Endothelial cell of umbilical vein (primary cell): ENCODE results near the gene SLC35E4. TPM values are rescaled to one million over a fixed set of nuclear protein-coding genes. Genes with fewer than 3 reads are reported as not detected.
A peak's percentile ranks its signal among the peaks of the same experiment; 100 is the strongest.

Experiments
- BruUV-seq: library from RNA; stranded (reverse); fragments of 400-500 nt; replicated peaks from 2 replicates; lab custom pipeline; 2021; lab: Mats Ljungman, UMichigan
- CTCF ChIA-PET: fragments of 300-600, 350-600 bp; sonication (Branson Sonifier 250); formaldehyde crosslinking; loops from one replicate; lab custom pipeline; 2021; ENCODE audit warnings: antibody characterized with exemption, inconsistent platforms; lab: Charles Lee
- POLR2A ChIA-PET: fragments of 300-600, 350-600 bp; sonication (Branson Sonifier 250); formaldehyde crosslinking; loops from one replicate; lab custom pipeline; 2021; ENCODE audit warnings: antibody characterized with exemption, inconsistent platforms; lab: Charles Lee
- DNase-seq: peaks from one replicate; pipeline ENCODE4 v3.0.0-alpha.2; 2011; ENCODE audit warnings: low read depth, low spot score
- FAIRE-seq: peaks from 2 replicates; lab custom pipeline; 2011; peaks lifted over from hg19 to GRCh38; lab: Jason Lieb, UNC
- H2AFZ ChIP-seq: 2 replicates; pipeline ENCODE4 v1.6.0; 2012; ENCODE audit warnings: low read depth, low read length, control low read depth, inconsistent platforms
- H3K27ac ChIP-seq: 2 replicates; pipeline ENCODE4 v1.5.1; 2011; ENCODE audit warnings: low read depth, mild to moderate bottlenecking, control low read depth, low read length, moderate library complexity; ENCODE audit not compliant: insufficient read depth
- H3K27me3 ChIP-seq, 2 experiments: 2 replicates each; pipeline versions ENCODE4 v1.6.0 to v1.6.1; 2011; ENCODE audit warnings: low read length in 2 of 2, mixed read lengths in 1 of 2; ENCODE audit not compliant: control insufficient read depth in 2 of 2, insufficient read depth in 2 of 2
- H3K36me3 ChIP-seq, 2 experiments: 2 replicates in 1 of 2; 3 replicates in 1 of 2; pipeline ENCODE4 v1.5.1; 2011; ENCODE audit warnings: low read length in 2 of 2, mild to moderate bottlenecking in 1 of 2, moderate library complexity in 1 of 2; ENCODE audit not compliant: control insufficient read depth in 2 of 2, insufficient read depth in 2 of 2; ENCODE audit errors: extremely low read depth in 1 of 2
- H3K4me1 ChIP-seq: 3 replicates; pipeline ENCODE4 v1.5.1; 2011; ENCODE audit warnings: mild to moderate bottlenecking, low read length; ENCODE audit not compliant: control insufficient read depth, insufficient read depth; ENCODE audit errors: extremely low read depth
- H3K4me2 ChIP-seq: 2 replicates; pipeline ENCODE4 v1.6.1; 2011; ENCODE audit warnings: low read length, control low read depth, mixed read lengths; ENCODE audit not compliant: insufficient read depth
- H3K4me3 ChIP-seq, 3 experiments: fragments of 200-600 bp in 1 of 3; sonication (generic), shearing (Covaris generic) in 1 of 3; replicated peaks in 1 of 3; 2 replicates each; pipeline ENCODE4 v1.5.1; 2011 to 2016; ENCODE audit warnings: control low read depth in 3 of 3, low read length in 3 of 3, mild to moderate bottlenecking in 2 of 3, inconsistent platforms in 1 of 3, low read depth in 1 of 3, moderate library complexity in 1 of 3; ENCODE audit not compliant: insufficient read depth in 1 of 3
- H3K79me2 ChIP-seq: 2 replicates; pipeline ENCODE4 v1.6.0; 2012; ENCODE audit warnings: low read length, inconsistent platforms; ENCODE audit not compliant: control insufficient read depth, insufficient read depth
- H3K9ac ChIP-seq: replicated peaks from 2 replicates; pipeline ENCODE3; 2011; ENCODE audit warnings: low read length, control low read depth; ENCODE audit not compliant: insufficient read depth; ENCODE audit errors: extremely low read depth
- H3K9me1 ChIP-seq: replicated peaks from 3 replicates; pipeline ENCODE4 v1.6.0; 2011; ENCODE audit warnings: mild to moderate bottlenecking, low read length; ENCODE audit not compliant: control insufficient read depth, insufficient read depth; ENCODE audit errors: extremely low read depth
- H3K9me3 ChIP-seq: replicated peaks from 2 replicates; pipeline ENCODE4 v1.5.1; 2012; ENCODE audit warnings: low read length, inconsistent platforms; ENCODE audit not compliant: control insufficient read depth, insufficient read depth
- H4K20me1 ChIP-seq: replicated peaks from 2 replicates; pipeline ENCODE3; 2011; ENCODE audit warnings: mild to moderate bottlenecking, low read length; ENCODE audit not compliant: control insufficient read depth, insufficient read depth; ENCODE audit errors: extremely low read depth
- CTCF ChIP-seq, 2 donors: IDR thresholded peaks; 1 replicate in 1 of 2; 2 replicates in 1 of 2; pipeline ENCODE4 v1.5.1; 2011; ENCODE audit warnings: low read length in 2 of 2, mild to moderate bottlenecking in 2 of 2, moderate library complexity in 2 of 2, control low read depth in 1 of 2, inconsistent platforms in 1 of 2, low read depth in 1 of 2; ENCODE audit not compliant: insufficient read depth in 1 of 2; ENCODE audit errors: extremely low read depth in 1 of 2
- EZH2 ChIP-seq: IDR thresholded peaks from 2 replicates; pipeline ENCODE4 v1.6.1; 2012; ENCODE audit warnings: borderline replicate concordance, low read depth, mild to moderate bottlenecking, moderate library complexity, low read length, inconsistent platforms; ENCODE audit not compliant: severe bottlenecking
- FOS ChIP-seq: IDR thresholded peaks from 2 replicates; pipeline ENCODE4 v1.6.1; 2011; ENCODE audit warnings: mild to moderate bottlenecking, low read length, moderate library complexity, borderline replicate concordance; ENCODE audit not compliant: insufficient read depth
- GATA2 ChIP-seq: IDR thresholded peaks from 2 replicates; pipeline ENCODE4 v1.7.0; 2011; ENCODE audit warnings: low read depth, mild to moderate bottlenecking, moderate library complexity, mixed read lengths, low read length; ENCODE audit not compliant: insufficient read length, insufficient read depth
- JUN ChIP-seq: IDR thresholded peaks from 2 replicates; pipeline ENCODE4 v1.6.1; 2011; ENCODE audit warnings: borderline replicate concordance, low read depth; ENCODE audit not compliant: insufficient read length, insufficient read depth
- MAX ChIP-seq: IDR thresholded peaks from 2 replicates; pipeline ENCODE4 v1.6.1; 2011; ENCODE audit not compliant: insufficient read depth, insufficient read length
- MYC ChIP-seq: IDR thresholded peaks from one replicate; pipeline ENCODE4 v1.6.1; 2011; ENCODE audit warnings: mild to moderate bottlenecking, low read depth, low read length
- POLR2AphosphoS5 ChIP-seq: IDR thresholded peaks from 2 replicates; pipeline ENCODE4 v1.6.1; 2012; ENCODE audit warnings: low read depth, mild to moderate bottlenecking, control low read depth, low read length, moderate library complexity; ENCODE audit not compliant: insufficient read depth
- dilution Hi-C: fragments of 300-500 bp; cut with MboI; formaldehyde crosslinking; loops from one replicate; pipeline ENCODE4 v1.15.0; 2019; ENCODE audit warnings: low sequenced_read_pairs; ENCODE audit not compliant: extremely low pct_ligation_motif_present
- intact Hi-C: fragments of 100-400 bp; cut with micrococcal nuclease; formaldehyde crosslinking; loops from one replicate; pipeline ENCODE4 v1.10.0; 2022
- polyA plus RNA-seq, 4 experiments: library from polyadenylated mRNA; depleted of rRNA in 3 of 4; stranded (reverse) in 3 of 4; unstranded in 1 of 4; fragments of >200 nt; gene quantifications; 2 replicates each; pipeline versions ENCODE4 v1.2.1 to v1.2.3, GENCODE V29; 2011 to 2012; ENCODE audit warnings: missing spikeins in 1 of 4
- total RNA-seq: library from RNA; stranded (reverse); gene quantifications from 2 replicates; pipeline ENCODE4 v1.2.3, GENCODE V29; 2021

Gene SLC35E4
- total and polyA plus RNA-seq, 2 donors (not counting 3 experiments of a cell fraction or from before 2014, with no cell fraction given) = 10.7 to 15.3 TPM

- H3K9me1 ChIP-seq = no peaks in the 10 kb centered on the region
- no peak for TF ChIP-seq JUN
- TF ChIP-seq CTCF (IDR thresholded peaks at IDR 0.05; ENCODE audit: extremely low read depth in 1 of 2, insufficient read depth in 1 of 2, low read depth in 1 of 2, low read length in 2 of 2) = no peak
- no peak for TF ChIP-seq EZH2
- no peak for TF ChIP-seq GATA2
- no peak for TF ChIP-seq POLR2AphosphoS5
- TF ChIP-seq FOS = no peak
- no peak for TF ChIP-seq MYC
- TF ChIP-seq MAX = no peak
- BruUV-seq = no TSS peak
- FAIRE-seq (no peak), DNase-seq (no peak)
- H2AFZ ChIP-seq = no peak overlapping the region
- ChIA-PET POLR2A (interaction anchor here (0.6 kb wide), 1 partner anchor 10 kb away, joined by 7 read pairs; no protein-coding TSS in a partner anchor), CTCF (interaction anchor here (2.9 to 5.1 kb wide), 3 partner anchors 14 to 106 kb away, joined by 9 to 32 read pairs (median 24); partner anchors contain the start of genes DUSP18 and SLC35E4)
- H3K4me3 ChIP-seq = no peak overlapping the region
- H3K9me3 ChIP-seq = no peaks in the 10 kb centered on the region
- H3K9ac ChIP-seq = no peak overlapping the region
- H3K4me2 ChIP-seq = no peak overlapping the region
- H4K20me1 ChIP-seq = no peaks in the 10 kb centered on the region
- H3K79me2 ChIP-seq = peaks cover 9% of the 10 kb centered on the region
- H3K27ac ChIP-seq = peak overlapping the region; percentile 51
- peaks cover 0 to 3% of the 10 kb centered on the region in 2 experiments for H3K36me3 ChIP-seq
- dilution Hi-C loops (no loop called here), intact Hi-C loops (loop anchor here (1.0 kb wide), 2 partner anchors 14 to 18 kb away; partner anchors contain the start of genes DUSP18 and SLC35E4)
- H3K4me1 ChIP-seq = peaks cover 11% of the 10 kb centered on the region
- no peaks in the 10 kb centered on the region for H3K27me3 ChIP-seq
Observed at GRCh38 chr22:30648825-30649224, 13.2 kb downstream of the SLC35E4 start.
